Liver (tissue), 9 donors: ENCODE data around the gene KCNIP1. TPM values are rescaled to one million over a fixed set of nuclear protein-coding genes. Genes with fewer than 3 reads are reported as not detected.

Experiments used
- DNase-seq: peaks from one replicate; pipeline ENCODE4 v3.0.0-alpha.2; 2017; ENCODE audit warnings: low spot score
- H3K27ac ChIP-seq, 2 donors: one replicate each; pipeline ENCODE4 v1.7.0; 2013; ENCODE audit warnings: inconsistent platforms in 2 of 2, low read length in 2 of 2, control low read depth in 1 of 2, low read depth in 1 of 2, mild to moderate bottlenecking in 1 of 2
- H3K27me3 ChIP-seq, 4 donors: one replicate each; pipeline versions ENCODE4 v1.6.1 to v1.7.0; 2013; ENCODE audit warnings: low read length in 3 of 4, inconsistent platforms in 1 of 4, mild to moderate bottlenecking in 1 of 4, moderate library complexity in 1 of 4; ENCODE audit not compliant: control insufficient read depth in 4 of 4, insufficient read depth in 4 of 4
- H3K36me3 ChIP-seq, 4 donors: one replicate each; pipeline versions ENCODE4 v1.6.1 to v1.7.0; 2013; ENCODE audit warnings: low read length in 3 of 4, mild to moderate bottlenecking in 3 of 4, low read depth in 1 of 4, moderate library complexity in 1 of 4; ENCODE audit not compliant: control insufficient read depth in 4 of 4, insufficient read depth in 3 of 4
- H3K4me1 ChIP-seq, 4 donors: one replicate each; pipeline versions ENCODE4 v1.6.1 to v1.7.0; 2013; ENCODE audit warnings: low read length in 3 of 4, mild to moderate bottlenecking in 3 of 4, moderate library complexity in 1 of 4; ENCODE audit not compliant: control insufficient read depth in 4 of 4, insufficient read depth in 4 of 4
- H3K4me3 ChIP-seq, 3 donors: one replicate each; pipeline versions ENCODE4 v1.6.1 to v1.7.0; 2013; ENCODE audit warnings: low read length in 3 of 3, control low read depth in 1 of 3, low read depth in 1 of 3, mild to moderate bottlenecking in 1 of 3
- H3K9ac ChIP-seq, 2 donors: one replicate each; pipeline ENCODE4 v1.7.0; 2013; ENCODE audit warnings: low read length in 2 of 2, mild to moderate bottlenecking in 2 of 2, moderate library complexity in 2 of 2, control low read depth in 1 of 2, low read depth in 1 of 2
- H3K9me3 ChIP-seq, 4 donors: one replicate each; pipeline versions ENCODE4 v1.6.1 to v1.7.0; 2013; ENCODE audit warnings: low read length in 3 of 4; ENCODE audit not compliant: control insufficient read depth in 4 of 4
- EGR1 ChIP-seq, 2 donors: IDR thresholded peaks; 2 replicates each; pipeline ENCODE4 v1.6.1; 2016 to 2018; ENCODE audit warnings: antibody characterized with exemption in 2 of 2, low read depth in 2 of 2
- FOXA1 ChIP-seq: IDR thresholded peaks from 2 replicates; pipeline ENCODE4 v1.6.1; 2016; ENCODE audit warnings: antibody characterized with exemption
- FOXA2 ChIP-seq: IDR thresholded peaks from 2 replicates; pipeline ENCODE4 v1.6.1; 2016; ENCODE audit warnings: antibody characterized with exemption
- GABPA ChIP-seq, 2 donors: IDR thresholded peaks in 1 of 2; conservative IDR thresholded peaks in 1 of 2; 2 replicates each; pipeline ENCODE4 v1.6.1; 2016; ENCODE audit warnings: antibody characterized with exemption in 2 of 2, mild to moderate bottlenecking in 1 of 2, moderate library complexity in 1 of 2
- HNF4A ChIP-seq, 2 donors: conservative IDR thresholded peaks; 2 replicates each; pipeline ENCODE4 v1.6.1; 2016; ENCODE audit warnings: antibody characterized with exemption in 2 of 2, mild to moderate bottlenecking in 2 of 2
- HNF4G ChIP-seq: IDR thresholded peaks from 2 replicates; pipeline ENCODE4 v1.6.1; 2016; ENCODE audit warnings: antibody characterized with exemption
- JUND ChIP-seq, 2 donors: IDR thresholded peaks; 2 replicates each; pipeline ENCODE4 v1.6.1; 2016; ENCODE audit warnings: antibody characterized with exemption in 2 of 2
- NR2F2 ChIP-seq: IDR thresholded peaks from 2 replicates; pipeline ENCODE4 v1.6.1; 2016; ENCODE audit warnings: antibody characterized with exemption
- RAD21 ChIP-seq, 2 donors: IDR thresholded peaks; 2 replicates each; pipeline ENCODE4 v1.6.1; 2016; ENCODE audit warnings: antibody characterized with exemption in 2 of 2, mild to moderate bottlenecking in 2 of 2
- RXRA ChIP-seq, 2 donors: IDR thresholded peaks; 2 replicates each; pipeline ENCODE4 v1.6.1; 2017 to 2018; ENCODE audit warnings: antibody characterized with exemption in 2 of 2, mild to moderate bottlenecking in 1 of 2
- SP1 ChIP-seq: IDR thresholded peaks from 2 replicates; pipeline ENCODE4 v1.6.1; 2018; ENCODE audit warnings: antibody characterized with exemption, mild to moderate bottlenecking
- TAF1 ChIP-seq: conservative IDR thresholded peaks from 2 replicates; pipeline ENCODE4 v1.6.1; 2016; ENCODE audit warnings: antibody characterized with exemption, mild to moderate bottlenecking
- YY1 ChIP-seq: IDR thresholded peaks from 2 replicates; pipeline ENCODE4 v1.6.1; 2016; ENCODE audit warnings: antibody characterized with exemption, mild to moderate bottlenecking
- WGBS: extraction: QIAGEN DNeasy Blood & Tissue Kit; methylation state at CpG from one replicate; pipeline ENCODE4 v1.1.7; 2013; 5-methylcytosine and 5-hydroxymethylcytosine counted together
- polyA plus RNA-seq, 2 donors: library from polyadenylated mRNA; stranded (reverse) in 1 of 2; unstranded in 1 of 2; fragments of 200-250 nt in 1 of 2; fragments of >200 nt in 1 of 2; fragmentation: Nextera tagmentation in 1 of 2; extraction: Ambion mirVana in 1 of 2; gene quantifications; one replicate each; pipeline versions ENCODE4 v1.2.1 to v1.2.3, GENCODE V29; 2013 to 2015
- total RNA-seq, 2 donors: library from RNA; depleted of rRNA; stranded (reverse); fragments of >200 nt; gene quantifications; one replicate each; pipeline ENCODE4 v1.2.3, GENCODE V29; 2014
- TF ChIP-seq, protein P1 (sequence below): IDR thresholded peaks from 2 replicates; pipeline ENCODE4 v1.6.1; 2016; ENCODE audit warnings: antibody characterized with exemption, mild to moderate bottlenecking
- TF ChIP-seq, protein P2 (sequence below): IDR thresholded peaks from 2 replicates; pipeline ENCODE4 v1.6.1; 2016; ENCODE audit warnings: antibody characterized with exemption
- TF ChIP-seq, protein P3 (sequence below): IDR thresholded peaks from 2 replicates; pipeline ENCODE4 v1.6.1; 2016; ENCODE audit warnings: antibody characterized with exemption
- TF ChIP-seq, protein P4 (sequence below): fragments of 150-350 bp; IDR thresholded peaks from 2 replicates; pipeline ENCODE4 v1.5.1; 2017; ENCODE audit warnings: improper control_type of control experiment, low read depth, low read length; ENCODE audit not compliant: missing input control
- TF ChIP-seq, protein P5 (sequence below): IDR thresholded peaks from 2 replicates; pipeline ENCODE4 v1.6.1; 2016; ENCODE audit warnings: antibody characterized with exemption
- donor health status: healthy.
- donor health status: healthy.
- donor health status: healthy.
- donor health status: healthy.
- donor health status: healthy.

Gene KCNIP1
- total and polyA plus RNA-seq, 4 donors, result 0.08 to 0.23 TPM; not detected in 2

DNA sequence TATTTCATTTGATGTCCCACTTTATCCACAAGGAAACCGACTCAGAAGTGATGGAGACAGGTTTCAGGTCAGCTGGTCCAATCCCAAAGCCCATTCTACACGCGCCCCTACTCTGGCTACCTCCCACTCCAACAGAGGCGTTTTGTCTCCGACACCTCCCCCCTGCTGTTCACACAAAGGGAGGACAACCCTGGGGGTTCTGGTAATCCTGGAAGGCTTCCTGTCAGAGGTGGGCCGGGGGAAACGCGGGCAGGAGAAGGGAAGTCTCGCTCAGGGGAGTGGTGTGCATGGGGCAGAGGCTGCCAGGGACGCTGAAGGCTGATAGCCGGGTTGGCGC is 240.0 kb downstream of the KCNIP1 start:
- peaks cover 0 to 7% (median 3%) of the 10 kb centered on the region in 4 donors for H3K4me1 ChIP-seq
- H3K36me3 ChIP-seq, result no peaks in the 10 kb centered on the region
- TF ChIP-seq TAF1 (no peak), RXRA (IDR thresholded peaks at IDR 0.05) (no peak), HNF4G (no peak), RAD21 (IDR thresholded peaks at IDR 0.05) (no peak), HNF4A (conservative IDR thresholded peaks at IDR 0.05) (no peak), FOXA1 (no peak), NR2F2 (no peak), SP1 (no peak), YY1 (no peak), EGR1 (IDR thresholded peaks at IDR 0.05; ENCODE audit: low read depth in 2 of 2) (no peak), JUND (IDR thresholded peaks at IDR 0.05) (no peak), GABPA (IDR thresholded peaks at IDR 0.05 in 1 of 2, conservative IDR thresholded peaks at IDR 0.05 in 1 of 2) (no peak), FOXA2 (no peak)
- TF ChIP-seq, protein P1, sequence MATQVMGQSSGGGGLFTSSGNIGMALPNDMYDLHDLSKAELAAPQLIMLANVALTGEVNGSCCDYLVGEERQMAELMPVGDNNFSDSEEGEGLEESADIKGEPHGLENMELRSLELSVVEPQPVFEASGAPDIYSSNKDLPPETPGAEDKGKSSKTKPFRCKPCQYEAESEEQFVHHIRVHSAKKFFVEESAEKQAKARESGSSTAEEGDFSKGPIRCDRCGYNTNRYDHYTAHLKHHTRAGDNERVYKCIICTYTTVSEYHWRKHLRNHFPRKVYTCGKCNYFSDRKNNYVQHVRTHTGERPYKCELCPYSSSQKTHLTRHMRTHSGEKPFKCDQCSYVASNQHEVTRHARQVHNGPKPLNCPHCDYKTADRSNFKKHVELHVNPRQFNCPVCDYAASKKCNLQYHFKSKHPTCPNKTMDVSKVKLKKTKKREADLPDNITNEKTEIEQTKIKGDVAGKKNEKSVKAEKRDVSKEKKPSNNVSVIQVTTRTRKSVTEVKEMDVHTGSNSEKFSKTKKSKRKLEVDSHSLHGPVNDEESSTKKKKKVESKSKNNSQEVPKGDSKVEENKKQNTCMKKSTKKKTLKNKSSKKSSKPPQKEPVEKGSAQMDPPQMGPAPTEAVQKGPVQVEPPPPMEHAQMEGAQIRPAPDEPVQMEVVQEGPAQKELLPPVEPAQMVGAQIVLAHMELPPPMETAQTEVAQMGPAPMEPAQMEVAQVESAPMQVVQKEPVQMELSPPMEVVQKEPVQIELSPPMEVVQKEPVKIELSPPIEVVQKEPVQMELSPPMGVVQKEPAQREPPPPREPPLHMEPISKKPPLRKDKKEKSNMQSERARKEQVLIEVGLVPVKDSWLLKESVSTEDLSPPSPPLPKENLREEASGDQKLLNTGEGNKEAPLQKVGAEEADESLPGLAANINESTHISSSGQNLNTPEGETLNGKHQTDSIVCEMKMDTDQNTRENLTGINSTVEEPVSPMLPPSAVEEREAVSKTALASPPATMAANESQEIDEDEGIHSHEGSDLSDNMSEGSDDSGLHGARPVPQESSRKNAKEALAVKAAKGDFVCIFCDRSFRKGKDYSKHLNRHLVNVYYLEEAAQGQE, result no peak
- TF ChIP-seq, protein P2, sequence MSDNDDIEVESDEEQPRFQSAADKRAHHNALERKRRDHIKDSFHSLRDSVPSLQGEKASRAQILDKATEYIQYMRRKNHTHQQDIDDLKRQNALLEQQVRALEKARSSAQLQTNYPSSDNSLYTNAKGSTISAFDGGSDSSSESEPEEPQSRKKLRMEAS, result no peak
- TF ChIP-seq, protein P3, sequence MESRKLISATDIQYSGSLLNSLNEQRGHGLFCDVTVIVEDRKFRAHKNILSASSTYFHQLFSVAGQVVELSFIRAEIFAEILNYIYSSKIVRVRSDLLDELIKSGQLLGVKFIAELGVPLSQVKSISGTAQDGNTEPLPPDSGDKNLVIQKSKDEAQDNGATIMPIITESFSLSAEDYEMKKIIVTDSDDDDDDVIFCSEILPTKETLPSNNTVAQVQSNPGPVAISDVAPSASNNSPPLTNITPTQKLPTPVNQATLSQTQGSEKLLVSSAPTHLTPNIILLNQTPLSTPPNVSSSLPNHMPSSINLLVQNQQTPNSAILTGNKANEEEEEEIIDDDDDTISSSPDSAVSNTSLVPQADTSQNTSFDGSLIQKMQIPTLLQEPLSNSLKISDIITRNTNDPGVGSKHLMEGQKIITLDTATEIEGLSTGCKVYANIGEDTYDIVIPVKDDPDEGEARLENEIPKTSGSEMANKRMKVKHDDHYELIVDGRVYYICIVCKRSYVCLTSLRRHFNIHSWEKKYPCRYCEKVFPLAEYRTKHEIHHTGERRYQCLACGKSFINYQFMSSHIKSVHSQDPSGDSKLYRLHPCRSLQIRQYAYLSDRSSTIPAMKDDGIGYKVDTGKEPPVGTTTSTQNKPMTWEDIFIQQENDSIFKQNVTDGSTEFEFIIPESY, result no peak
- TF ChIP-seq, protein P4, sequence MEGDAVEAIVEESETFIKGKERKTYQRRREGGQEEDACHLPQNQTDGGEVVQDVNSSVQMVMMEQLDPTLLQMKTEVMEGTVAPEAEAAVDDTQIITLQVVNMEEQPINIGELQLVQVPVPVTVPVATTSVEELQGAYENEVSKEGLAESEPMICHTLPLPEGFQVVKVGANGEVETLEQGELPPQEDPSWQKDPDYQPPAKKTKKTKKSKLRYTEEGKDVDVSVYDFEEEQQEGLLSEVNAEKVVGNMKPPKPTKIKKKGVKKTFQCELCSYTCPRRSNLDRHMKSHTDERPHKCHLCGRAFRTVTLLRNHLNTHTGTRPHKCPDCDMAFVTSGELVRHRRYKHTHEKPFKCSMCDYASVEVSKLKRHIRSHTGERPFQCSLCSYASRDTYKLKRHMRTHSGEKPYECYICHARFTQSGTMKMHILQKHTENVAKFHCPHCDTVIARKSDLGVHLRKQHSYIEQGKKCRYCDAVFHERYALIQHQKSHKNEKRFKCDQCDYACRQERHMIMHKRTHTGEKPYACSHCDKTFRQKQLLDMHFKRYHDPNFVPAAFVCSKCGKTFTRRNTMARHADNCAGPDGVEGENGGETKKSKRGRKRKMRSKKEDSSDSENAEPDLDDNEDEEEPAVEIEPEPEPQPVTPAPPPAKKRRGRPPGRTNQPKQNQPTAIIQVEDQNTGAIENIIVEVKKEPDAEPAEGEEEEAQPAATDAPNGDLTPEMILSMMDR, result no peak
- TF ChIP-seq, protein P5, sequence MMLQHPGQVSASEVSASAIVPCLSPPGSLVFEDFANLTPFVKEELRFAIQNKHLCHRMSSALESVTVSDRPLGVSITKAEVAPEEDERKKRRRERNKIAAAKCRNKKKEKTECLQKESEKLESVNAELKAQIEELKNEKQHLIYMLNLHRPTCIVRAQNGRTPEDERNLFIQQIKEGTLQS, result no peak
- peaks cover 0 to 2% (median under 1%) of the 10 kb centered on the region in 4 donors for H3K27me3 ChIP-seq
- H3K9ac ChIP-seq, result no peak overlapping the region
- no peaks in the 10 kb centered on the region for H3K9me3 ChIP-seq
- no peak overlapping the region for H3K4me3 ChIP-seq
- H3K27ac ChIP-seq, result no peak overlapping the region
- DNase-seq, result no peak
- 10% methylated on average over 12 of the region's 12 CpGs for WGBS
